Measurements from ENCODE around the gene RRBP1. TPM values are rescaled to one million over a fixed set of nuclear protein-coding genes. Genes with fewer than 3 reads are reported as not detected.

The RRBP1 gene
- polyA plus RNA-seq, 4 donors = 113 to 136 (median 126) TPM

Other genes with a start within 250 kb of the RRBP1 start
- 1 to 10 TPM; 3.3 to 3.5 (median 3.5) TPM for gene BFSP1, start 150.9 kb downstream of the RRBP1 start, polyA plus RNA-seq (ENCODE audit: insufficient read length in 4 of 4)
- 100 to 1,000 TPM; 319 to 426 (median 377) TPM for gene DSTN, start 112.2 kb downstream of the RRBP1 start, polyA plus RNA-seq (ENCODE audit: insufficient read length in 4 of 4)
- gene BANF2, start 17.7 kb upstream of the RRBP1 start, polyA plus RNA-seq (ENCODE audit: insufficient read length in 4 of 4) = under 1 TPM in 1 of 4 donors, not detected in 3; 0.31 TPM

Measured in left renal cortex interstitium (tissue), 4 donors.